GM12872 (cell line): ENCODE results near the gene DDX53.

Source experiments
- CTCF ChIP-seq: IDR thresholded peaks from 3 replicates; pipeline ENCODE4 v1.5.1; 2011; ENCODE audit warnings: low read depth, mild to moderate bottlenecking, low read length, moderate library complexity; ENCODE audit not compliant: insufficient read depth

The DDX53 gene

GRCh38 chrX:22969411-22969810 is 30.3 kb upstream of the DDX53 start:
- no peak for TF ChIP-seq CTCF

- TF ChIP-seq CTCF = no peak
Observed at GRCh38 chrX:22970861-22971260, 28.9 kb upstream of the DDX53 start.

DNA sequence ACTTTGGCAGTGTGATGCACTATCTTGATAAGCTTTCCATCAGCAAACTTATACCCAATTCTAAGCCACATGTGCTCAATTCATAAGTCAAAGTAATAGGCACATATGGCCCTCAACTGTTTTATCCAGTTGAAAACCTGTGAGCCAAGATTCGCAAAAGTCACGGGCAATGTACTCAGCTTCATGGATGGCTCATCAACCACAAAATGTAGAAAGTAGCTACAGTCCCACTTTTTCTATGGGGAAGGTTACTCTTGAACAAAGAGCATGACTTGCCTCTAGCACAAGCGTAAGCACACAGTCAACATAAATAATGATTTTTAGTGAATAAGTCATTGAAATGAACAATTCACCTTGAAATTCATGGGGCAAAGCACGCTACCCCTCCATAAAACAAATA is 25.1 kb upstream of the DDX53 start:
- no peak for TF ChIP-seq CTCF

DNA sequence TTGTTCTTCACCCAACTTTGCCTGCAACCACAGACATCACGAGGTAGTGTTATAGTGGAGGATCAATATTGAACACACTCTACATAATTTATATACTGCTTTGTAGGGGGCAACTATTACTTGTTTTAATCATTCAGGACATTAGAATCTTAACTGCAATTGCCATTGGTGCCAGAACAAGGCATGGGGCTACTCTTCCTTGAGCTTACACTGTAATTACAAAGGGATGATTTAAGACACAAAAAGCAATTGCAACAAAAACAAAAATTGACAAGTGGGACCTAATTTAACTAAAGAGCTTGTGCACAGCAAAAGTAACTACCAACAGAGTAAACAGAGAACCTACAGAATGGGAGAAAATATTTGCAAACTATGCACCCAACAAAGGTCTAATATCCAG is 24.0 kb upstream of the DDX53 start:
- TF ChIP-seq CTCF = no peak

- no peak for TF ChIP-seq CTCF
Observed at GRCh38 chrX:22985958-22986357, 13.8 kb upstream of the DDX53 start.

- no peak for TF ChIP-seq CTCF
Observed at GRCh38 chrX:22987452-22987851, 12.3 kb upstream of the DDX53 start.

- TF ChIP-seq CTCF = no peak
Observed at GRCh38 chrX:23003116-23003515, 3.4 kb downstream of the DDX53 start.
